GM18519 (cell line): ENCODE data around the gene CGRRF1.
A peak's percentile ranks its signal among the peaks of the same experiment; 100 is the strongest.

Experiments used
- ATAC-seq: cut with Tn5 transposase; IDR thresholded peaks from one replicate; pipeline ENCODE4 v1.9.1; 2021; ENCODE audit warnings: mild to moderate bottlenecking, moderate library complexity; ENCODE audit not compliant: unreplicated experiment, low FRiP score

The CGRRF1 gene

DNA sequence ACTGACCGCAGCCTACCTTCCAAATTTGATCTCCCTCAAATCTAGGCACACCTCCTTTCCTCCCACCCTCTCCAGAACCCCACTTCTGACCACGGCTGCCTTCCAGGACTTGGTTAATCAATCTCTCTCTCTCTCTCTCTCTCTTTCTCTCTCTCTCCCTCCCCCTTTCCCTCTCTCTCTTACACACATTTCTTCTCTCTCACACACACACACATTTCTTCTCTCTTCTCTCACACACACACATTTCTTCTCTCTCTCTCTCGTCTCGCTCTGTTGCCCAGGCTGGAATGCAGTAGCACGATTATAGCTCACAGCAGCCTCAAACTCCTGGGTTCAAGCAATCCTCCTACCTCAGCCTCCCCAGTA is 20.4 kb upstream of the CGRRF1 start:
- no peak for ATAC-seq

DNA sequence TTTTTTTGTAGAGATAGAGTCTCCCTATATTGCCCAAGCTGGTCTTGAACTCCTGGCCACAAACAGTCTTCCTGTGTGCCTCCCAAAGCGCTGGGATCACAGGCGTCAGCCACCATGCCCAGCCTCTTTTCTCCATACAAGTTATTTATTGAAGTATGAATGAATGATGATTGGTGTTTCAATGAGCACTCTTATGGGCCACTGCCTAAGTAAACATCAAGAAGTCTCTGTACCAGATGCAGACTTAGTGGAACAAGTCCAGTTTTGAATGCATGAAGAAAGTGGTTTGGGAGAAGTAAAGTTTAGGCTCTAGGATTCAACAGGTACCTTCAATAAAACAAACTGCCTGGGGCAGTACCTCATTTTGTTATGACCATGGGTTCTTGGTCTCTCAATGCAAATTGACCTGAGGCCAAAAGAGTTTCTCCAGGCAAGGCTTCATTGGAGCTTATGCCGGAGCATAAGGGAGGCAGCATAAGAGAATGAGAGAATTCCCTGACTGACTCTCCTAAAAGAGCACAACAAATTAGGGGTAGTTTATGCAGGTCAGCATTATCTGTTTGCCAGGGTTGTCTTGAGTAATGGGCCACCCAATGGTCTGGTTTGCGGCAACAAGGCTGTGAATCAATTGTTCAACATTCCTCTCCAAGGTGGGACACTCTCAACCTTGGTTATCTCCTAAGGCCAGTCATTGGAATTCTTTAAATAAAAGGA is 19.8 kb upstream of the CGRRF1 start:
- no peak for ATAC-seq

DNA sequence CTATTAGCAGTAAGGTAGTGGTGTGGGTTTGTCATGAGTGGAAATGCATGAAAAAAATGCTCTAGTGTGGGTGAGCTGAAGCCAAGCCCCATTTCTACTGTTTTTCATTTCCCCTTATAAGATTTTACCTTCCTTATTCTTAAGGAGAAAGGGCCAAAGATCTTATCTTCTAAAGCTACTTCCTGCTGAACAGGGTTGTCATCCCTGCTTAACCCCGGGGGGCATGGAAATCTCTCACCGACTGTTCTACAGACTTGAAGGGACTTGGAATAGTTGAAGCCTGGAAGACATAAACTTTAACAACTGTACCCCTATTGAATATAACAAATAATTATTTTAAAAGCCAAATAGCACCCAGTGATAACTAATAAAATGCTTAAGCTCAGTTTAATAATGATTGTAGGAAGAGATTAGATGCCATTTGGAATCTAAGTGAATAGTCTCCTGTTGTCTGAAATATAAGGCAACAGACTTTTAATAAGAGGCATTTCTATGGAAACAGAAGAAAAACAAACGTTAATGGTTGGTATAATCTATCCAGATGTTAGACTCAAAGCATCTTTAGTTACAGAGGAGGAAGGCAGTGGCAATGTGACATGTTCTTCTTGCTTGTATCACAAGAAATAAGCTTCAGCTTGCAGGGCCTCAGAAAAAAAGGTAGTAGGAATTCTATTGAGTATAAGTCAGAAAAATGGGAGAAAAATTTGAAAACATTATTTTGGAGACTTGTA is 19.1 kb upstream of the CGRRF1 start:
- no peak for ATAC-seq

DNA sequence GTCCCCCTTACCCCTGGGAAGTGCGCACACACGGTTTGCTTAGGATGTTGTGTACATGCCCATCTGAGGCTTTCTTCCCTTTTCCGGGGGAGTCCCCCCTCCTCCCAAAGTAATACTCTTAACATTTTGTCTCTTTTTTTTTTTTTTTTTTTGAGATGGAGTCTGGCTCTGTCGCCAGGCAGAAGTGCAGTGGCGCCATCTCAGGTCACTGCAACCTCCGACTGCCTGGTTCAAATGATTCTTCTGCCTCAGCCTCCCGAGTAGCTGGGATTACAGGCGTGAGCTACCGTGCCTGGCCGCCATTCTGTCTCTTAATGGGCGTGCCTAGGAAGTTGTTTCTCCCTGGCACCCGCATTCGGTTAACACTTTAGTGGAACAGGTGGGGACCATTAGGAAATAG is 16.4 kb upstream of the CGRRF1 start:
- no peak for ATAC-seq

DNA sequence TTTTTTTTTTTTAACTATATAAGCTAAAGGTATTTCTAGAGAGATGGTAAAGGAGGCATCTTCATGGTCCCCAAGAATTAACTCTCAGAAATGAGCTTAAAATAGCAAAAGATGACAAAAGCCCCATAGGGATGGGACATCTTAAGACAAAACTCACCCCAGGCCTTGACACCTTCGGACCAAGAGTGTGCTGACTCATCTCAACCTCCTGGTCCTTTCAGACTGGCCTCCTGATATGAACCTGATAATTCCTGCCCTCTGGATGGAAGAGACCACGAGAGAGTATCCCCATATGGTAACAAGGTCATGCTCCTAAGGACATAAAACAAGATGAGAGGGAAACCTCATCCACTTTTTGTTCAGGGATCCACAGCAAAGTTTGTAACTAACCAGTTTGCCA is 12.5 kb upstream of the CGRRF1 start:
- no peak for ATAC-seq

DNA sequence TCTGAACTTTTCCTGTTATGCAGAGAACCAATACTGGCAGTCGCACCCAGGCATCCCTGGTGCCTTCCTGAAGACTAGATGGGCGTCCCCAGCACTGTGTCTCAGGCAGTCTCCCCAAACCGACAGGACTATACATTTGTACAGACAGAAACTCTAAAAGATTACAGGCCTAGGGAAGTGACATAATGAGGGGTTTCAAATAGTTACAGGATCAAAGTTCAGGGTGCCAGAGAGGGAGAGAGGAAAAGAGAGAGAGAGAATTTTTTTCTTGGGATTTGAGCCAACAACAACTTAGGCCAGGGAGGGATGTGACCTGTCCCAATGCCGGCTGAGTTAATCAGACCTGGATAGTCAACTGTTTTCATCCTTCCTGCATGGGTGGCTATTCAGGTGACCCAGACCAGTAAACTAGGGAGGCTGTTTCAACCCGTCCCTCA is 11.6 kb upstream of the CGRRF1 start:
- no peak for ATAC-seq

DNA sequence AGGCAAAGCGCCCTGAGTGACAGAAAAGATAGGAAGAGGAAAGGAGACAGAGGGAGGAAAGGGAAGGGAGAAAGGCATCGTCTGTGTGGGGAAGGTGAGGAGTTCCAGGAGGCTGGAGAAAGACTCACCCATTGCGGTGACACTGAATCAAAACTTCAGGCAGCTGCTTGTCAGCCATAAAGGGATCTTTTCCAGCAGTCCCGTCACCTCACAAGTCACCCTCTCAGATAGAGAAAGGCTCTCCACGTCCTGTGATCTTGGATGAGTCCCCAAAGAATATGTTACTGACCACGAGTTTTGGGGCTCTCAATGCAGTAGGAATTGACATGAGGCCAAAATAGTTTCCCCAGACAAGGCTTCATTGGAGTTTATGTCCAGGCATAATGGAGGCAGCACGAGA is 11.1 kb upstream of the CGRRF1 start:
- ATAC-seq: no peak

DNA sequence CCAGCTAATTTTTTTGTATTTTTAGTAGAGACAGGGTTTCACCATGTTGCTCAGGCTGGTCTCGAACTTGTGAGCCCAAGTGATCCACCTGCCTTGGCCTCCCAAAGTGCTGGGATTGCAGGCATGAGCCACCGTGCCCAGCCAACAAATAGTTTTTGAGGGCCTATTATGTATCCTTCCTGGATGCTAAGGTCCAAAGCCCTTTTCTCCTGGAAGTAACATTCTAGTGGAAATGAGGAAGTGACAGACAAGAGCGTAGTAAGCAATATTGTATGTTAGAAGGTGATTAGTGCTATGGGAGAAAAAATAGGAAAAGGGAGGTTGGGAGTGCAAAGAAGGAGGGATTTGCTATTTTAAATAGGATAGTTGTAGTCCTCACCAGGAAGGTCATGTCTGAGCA is 9.0 kb upstream of the CGRRF1 start:
- no peak for ATAC-seq

DNA sequence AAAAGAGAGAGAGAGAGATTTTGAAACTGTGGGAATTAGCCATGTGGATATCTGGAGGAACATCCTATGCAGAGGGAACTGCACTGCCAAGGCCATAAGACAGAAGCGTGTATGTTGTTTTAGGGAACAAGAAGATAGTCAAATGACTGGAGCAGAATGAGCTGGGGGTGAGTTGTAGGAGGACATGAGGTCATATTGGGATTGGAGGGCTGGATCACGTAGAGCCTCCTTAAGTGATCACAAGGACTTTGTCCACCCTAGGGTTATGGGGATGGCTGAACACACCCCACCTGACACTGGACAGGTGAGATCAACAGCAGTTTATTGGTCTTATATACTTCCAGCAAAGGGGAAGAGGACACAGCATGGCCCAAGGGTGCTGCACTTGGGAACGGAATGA is 8.2 kb upstream of the CGRRF1 start:
- ATAC-seq: no peak

DNA sequence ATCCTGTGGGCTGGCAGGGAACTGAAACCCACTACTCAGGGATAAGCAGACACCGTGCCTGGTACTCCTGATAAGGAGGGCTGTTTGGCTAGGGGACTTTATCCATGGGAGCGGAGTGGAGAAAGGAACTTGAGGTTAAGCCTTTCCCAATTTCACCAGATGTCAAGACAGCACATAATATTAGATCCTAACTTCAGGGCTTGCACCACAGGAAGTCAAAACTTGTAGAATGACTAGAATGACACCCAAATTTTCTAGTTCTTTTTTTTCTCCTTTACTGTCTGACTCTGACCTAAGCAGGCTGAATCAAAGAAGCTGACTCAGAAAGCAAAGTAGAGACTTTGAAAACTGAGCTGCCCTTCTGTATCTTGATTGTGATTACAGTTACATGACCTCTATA is 7.1 kb upstream of the CGRRF1 start:
- no peak for ATAC-seq

DNA sequence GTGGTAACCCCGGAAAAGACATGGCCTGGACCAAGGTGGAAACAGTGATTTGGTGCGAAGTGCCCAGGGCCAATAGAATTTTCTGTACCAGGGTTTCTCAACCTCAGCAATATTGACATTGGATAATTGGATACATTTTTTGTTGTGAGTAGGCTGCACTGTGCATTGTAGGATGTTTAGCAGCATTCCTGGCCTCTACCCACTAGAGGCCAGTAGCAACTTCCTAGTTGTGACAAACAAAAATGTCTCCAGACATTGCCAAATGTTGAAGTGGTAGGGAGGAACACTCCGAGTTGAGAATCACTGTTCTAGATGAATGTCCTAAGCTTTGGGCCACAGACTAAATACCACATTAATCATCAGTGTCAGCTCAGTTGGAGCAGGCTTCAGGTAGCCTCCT is 6.2 kb upstream of the CGRRF1 start:
- no peak for ATAC-seq

DNA sequence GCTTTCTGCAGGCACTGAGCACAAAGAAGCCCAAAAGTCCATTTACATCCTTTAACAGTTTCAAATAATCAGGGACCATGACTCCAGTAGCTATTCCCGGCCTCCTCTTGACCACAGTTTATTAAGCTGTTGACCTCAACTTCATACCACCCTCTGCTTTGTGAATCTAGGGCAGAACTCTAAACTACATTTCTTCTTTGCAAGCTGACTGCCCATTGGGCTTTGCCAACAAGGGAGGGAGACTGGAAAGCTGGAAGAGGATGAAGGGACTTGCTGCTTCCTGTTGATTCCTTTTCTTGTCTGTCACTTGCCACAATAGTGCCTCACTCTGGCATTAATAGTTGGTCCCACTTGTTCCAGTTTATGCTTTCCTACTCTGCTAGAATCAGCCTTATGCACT is 2.7 kb downstream of the CGRRF1 start:
- no peak for ATAC-seq

DNA sequence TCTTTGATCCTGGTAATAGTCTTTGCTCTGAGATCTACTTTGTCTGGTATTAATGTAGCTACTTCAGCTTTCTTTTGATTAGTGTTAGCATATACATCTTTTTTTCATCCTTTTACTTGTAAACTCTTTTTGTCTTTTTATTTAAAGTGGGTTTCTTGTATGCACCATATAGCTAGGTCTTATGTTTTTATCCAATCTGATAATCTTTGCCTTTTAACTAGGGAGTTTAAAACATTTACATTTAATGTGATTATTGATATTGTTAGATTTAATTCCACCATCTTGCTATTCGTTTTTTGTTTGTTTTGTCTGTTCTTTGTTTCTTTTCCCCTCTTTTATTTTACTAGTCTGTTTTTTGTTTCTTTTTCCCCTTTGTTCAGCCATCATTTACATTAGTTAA is 6.0 kb downstream of the CGRRF1 start:
- ATAC-seq: no peak

DNA sequence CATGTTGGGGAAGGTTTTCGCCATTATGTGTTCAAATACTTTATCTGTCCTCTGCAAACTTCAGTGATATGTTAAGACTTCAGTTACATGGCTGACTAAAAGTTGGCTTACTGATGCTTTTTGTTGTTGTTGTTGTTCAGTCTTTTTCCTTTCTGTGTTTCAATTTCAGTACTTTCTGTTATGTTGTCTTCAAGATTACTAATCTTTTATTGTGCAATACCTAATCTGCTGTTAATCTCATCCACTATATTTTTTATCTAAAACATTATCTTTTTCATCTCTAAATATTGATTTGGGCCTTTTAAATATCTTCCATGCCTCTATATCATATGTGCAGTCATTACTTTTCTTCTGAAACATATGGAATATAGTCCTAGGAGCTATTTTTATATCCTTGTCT is 7.0 kb downstream of the CGRRF1 start:
- no peak for ATAC-seq

DNA sequence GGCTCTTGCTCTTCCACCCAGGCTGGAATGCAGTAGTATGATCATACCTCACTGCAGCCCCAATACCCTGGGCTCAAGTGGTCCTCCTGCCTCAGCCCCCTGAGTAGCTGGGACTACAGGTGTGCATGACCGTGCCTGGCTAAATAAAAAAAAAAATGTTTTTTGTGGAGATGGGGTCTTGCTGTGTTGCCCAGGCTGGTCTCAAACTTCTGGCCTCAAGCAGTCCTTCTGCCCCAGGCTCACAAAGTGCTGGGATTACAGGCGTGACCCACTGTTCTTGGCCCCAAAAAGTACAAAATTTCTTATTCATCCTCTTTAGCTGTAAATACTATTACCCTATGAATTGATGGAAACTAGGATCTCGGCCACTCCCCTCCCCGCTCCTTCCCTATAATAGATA is 14.7 kb downstream of the CGRRF1 start:
- no peak for ATAC-seq

DNA sequence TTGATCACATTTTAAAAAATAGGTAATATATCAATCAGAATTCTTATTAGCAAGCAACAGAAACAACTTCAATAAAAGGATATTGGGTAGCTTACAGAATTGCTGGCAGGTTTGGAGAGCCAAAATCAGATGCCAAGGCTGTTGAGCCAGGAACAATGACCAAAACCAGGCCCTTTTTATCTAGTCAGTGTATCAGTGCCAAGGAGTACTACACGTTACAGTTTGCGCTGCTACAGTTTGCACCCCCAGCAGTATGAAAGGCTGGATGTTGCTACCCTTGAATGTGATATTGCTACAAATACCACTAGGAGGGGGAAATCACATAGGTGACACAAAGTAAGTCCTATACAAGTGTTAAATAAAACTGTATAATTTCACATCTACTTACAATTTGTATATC is 19.3 kb downstream of the CGRRF1 start:
- no peak for ATAC-seq

DNA sequence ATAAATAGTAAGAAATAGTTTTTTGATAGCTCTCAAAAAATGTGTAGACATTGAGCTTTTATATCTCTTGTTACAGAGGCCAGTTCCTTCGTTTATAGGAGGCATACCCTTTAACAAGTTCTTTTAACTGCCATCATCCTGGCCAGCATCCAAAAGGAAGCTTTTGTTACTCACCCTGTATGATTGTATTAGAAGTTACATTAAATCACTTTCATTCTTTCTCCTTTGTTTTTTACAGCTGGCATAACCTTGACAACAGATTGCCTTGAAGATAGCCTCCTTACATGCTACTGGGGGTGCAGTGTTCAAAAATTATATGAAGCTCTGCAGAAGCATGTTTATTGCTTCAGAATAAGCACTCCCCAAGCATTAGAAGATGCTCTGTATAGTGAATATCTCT is 20.1 kb downstream of the CGRRF1 start:
- ATAC-seq: no peak

DNA sequence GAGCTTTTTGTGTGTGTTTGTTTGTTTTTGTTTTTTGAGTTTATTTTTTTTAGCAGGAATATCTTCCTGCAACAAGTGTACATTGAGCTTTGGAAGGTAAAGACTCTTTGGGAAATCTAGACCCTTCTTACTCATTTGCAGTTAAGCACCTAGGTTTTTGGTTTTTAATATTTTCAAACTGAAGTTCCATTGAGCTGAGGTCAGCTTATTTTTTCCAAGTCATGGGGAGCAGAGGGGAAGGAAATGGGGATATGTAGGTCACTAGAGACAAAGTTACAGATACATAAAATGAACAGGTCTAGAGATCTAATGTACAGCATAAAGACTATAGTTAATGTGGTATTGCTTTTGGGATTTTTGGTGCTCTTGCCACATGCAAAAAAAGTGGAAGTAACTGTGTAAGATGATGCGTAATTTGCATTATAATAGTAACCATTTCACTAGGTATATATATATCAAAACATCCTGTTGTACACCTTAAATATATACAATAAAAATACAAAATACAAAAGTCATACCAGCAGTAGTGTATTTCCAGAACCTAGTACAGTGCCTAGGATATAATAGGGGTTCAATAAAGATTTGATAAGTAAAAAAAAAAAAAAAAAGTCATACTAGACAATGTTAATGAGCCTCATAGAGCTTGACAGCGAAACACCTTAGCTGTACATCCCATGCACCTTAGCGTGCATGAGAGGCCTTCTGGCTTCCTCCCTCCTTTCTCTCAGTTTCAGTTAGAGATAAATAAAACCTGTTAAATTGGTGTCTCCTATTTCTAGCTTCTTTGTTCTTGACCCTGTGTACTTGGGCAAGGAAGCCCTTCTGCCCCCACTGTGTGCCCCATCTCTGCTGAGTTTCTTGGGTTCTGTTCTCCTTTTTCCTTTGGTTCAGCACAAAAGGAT is 22.7 kb downstream of the CGRRF1 start:
- peak; percentile 96 for ATAC-seq

DNA sequence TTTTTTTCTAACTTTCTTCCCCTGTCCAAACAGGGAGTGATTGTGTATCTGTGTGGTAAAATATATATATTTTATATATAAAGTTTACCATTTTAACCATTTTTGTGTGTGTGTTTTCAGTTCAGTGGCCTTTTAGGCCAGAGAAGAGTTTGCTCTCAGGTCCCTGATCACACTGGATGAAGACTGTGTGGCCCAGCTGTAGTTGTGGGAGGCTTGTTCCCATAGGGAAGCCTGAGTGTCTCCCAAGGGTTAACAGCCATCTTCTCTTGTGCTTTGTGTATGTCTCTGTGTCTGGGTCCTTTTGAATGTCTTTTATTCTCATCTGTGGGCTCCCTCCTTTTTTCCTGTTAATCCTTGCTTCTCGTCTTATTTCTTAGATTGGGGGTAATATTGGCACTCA is 23.4 kb downstream of the CGRRF1 start:
- no peak for ATAC-seq

DNA sequence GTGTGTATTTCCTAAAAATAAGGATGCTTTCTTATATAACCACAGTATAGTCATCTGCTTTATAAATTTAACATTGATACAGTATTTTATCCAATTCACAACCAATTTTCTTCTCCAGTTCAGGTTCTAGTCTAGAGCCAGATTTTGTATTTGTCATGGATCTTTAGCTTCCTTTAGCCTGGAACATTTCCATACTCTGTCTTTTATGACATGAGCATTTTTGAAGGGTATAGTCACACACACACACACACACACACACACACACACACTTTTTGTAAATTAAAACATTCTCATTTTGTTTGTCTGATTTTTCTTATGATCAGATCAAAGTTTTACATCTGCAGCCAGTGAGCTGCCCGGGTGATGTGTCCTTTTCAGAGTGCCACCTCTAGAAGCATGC is 25.4 kb downstream of the CGRRF1 start:
- no peak for ATAC-seq

DNA sequence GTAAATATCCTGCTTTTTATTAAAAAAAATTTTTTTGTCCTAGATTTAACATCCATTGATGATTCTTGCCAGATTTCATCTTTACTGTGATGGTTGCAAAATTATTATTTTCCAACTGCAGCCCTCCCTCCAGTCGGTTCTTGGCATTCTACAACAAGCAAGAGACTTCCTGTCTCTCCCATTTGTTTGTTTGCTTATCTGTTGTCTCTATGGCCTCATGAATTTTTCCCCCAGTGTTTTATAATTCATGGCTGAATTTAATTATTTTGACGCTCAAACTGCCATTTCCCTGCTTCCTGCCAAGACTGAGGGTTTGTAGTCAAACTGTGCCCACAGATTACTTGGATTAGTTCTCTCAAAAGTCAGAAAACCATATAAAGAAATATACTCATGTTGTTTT is 25.9 kb downstream of the CGRRF1 start:
- no peak for ATAC-seq
